Measurements from ENCODE around the gene RGS12.

The RGS12 gene

DNA sequence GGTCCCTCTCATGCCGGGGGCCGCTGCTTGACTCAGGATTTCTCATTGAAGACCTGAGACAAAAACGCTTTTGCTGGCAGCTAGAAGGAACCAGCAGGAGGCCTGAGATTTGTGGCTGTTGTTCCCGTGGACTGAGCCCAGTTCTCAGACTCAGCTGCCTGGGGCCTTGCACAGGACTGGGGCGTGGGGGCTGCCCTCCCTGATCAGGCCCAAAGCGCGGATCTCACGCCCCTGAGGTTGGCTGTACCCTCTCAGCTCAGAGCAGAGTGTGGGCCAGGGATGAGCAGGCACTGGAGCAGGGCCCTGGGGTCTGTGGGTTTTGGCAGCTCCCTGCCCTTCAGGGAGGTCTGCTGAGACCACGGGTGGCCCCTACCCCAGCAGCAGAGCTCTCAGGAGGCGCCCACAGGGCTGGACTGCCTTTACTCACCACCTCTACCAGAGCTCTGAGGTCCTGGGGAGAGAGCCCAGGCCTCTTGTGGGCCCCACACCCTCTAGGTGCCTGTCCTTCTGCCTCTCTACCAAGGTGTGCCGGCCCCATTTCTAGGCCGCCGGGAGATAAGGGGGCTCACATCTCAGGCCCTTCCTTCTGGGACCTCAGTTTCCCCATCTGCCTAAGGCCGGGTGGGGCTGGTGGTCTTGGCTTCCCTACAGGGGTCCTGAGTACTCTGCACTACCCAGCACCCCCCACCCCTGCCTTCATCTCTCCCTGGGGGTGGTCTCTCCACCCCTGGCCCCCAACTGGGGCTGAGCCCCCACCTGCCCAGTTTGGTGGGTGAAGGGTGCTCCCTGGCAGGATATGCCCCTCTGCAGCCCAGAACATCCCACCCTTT lies 38.3 kb upstream of the RGS12 start:
- in situ Hi-C loops (cut with HindIII; ENCODE audit: low sequenced_read_pairs) = no loop called here

DNA sequence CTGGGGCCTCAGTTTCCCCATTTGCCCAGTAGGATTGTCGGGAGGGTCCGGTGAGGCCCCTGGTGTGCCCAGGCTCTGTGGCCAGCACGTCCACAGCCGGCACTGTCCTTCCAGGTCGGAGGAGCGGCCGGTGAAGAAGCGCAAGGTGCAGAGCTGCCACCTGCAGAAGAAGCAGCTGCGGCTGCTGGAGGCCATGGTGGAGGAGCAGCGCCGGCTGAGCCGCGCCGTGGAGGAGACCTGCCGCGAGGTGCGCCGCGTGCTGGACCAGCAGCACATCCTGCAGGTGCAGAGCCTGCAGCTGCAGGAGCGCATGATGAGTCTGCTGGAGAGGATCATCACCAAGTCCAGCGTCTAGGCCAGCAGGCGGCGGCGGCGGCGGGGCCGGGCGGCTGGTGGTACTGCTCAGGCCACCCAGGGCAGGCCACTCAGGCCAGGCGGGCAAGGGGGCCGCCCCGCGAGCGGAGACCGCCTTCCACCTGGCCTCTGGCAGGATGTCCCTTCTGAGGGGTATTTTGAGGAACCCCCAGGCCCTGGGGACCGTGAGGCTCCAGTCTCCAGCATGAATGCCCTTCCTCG lies 37.1 kb upstream of the RGS12 start:
- in situ Hi-C loops (cut with HindIII; ENCODE audit: low sequenced_read_pairs) = no loop called here

DNA sequence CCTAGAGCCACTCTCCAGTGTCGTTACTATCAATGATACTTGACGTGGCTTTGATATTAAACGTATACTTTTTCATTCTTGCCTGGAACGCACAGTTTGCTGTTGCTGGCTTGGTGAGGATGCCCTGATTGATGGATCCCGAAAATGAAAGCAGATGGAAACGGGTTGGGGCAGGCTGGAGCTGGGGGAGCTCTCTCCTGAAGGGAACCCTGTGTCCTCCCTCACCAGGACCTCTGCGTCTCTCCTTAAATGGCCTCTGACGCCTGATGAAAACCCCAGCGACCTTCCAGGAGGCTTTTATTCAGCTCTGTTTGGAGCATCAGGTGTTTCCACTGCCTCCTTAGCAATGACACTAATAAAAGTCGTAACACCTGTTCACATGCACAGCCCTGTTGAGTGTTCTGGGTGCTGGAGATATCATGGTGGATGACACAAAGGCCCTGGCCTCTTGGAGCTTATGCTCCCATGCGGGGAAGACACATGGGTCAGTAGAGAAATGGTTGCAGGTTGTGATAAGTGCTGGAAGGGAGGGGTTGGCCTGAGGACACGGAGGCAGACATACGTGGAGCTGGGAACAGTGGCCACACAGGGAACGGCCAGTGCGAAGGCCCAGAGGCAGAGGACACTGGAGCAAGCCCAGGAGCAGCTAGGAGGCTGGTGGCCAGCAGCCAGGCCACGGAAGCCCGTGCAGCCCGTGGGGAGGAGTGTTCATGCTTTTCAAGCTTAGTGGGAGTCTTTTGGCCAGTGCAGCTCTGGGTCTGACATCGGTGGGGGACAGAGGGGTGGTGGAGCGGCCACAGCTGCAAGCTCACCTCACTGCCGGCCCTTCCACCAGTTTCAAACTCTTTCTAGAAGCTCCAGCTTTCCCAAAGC lies 36.4 kb upstream of the RGS12 start:
- in situ Hi-C loops (cut with HindIII; ENCODE audit: low sequenced_read_pairs) = no loop called here

DNA sequence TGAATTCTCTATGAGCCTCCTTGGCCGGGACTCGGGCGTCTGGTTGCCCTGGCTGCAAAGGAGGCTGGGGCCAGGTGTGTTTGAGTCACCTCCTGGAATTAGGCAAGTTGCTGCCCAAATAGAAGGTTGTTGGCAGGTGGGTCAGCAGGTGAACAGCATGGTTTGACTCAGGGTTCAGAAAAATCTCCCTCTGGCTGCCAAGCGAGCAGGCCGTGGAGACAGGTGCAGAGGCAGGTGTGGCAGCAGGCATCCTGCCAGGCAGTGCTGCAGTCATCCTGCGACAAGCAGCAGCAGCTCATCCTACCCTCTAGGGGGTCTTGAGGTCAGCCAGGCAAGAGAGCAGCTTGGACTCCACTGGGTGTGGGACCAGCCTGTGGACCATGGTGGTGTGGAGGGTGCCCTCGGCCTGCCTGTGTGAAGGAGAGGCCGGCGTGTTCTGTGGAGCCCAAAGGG lies 35.7 kb upstream of the RGS12 start:
- in situ Hi-C loops (cut with HindIII; ENCODE audit: low sequenced_read_pairs) = no loop called here

DNA sequence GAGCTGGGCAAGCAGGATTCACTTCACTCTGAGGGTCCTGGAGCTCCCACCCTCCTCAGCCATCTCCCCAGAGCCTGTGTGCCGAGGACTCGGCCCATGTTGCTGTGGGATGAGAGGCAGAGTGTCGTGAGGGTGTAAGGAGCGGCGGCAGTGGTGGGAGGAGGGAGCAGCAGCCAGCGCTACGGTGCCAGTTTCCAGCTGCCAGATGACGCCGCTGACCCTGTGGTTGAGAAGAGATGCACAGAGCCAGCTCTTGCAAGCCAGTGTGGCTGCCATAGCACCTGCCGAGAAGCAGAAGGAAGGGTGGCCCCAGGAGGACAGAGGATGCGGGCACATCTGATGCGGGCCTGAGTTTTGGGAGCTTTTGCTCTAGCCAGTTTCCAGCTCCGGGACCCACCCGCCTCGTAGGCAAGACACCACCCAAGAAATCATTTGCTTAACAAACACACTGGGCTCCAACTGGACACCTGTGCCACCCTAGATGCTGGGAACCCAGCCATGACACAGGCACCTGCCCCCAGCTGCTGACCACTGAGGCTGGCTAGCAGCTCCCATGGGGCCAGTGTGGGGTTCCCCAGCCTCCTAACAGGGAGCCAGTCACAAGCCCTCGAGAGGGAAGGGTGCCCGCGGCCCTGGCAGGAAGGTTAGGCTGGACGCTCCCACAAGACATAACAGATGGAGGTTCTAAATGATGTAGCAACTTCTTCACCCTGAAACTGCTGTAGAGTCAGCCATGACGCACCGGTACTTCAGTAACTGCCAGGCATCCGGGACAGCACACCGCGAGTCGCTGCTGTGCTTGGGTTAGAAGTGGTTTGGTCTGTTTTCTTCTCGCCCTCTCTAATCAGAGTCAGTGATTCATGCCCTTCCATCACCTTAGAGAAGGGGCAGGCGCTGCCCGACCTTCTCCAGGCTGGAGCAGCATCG lies 35.0 kb upstream of the RGS12 start:
- in situ Hi-C loops (cut with HindIII; ENCODE audit: low sequenced_read_pairs) = no loop called here

DNA sequence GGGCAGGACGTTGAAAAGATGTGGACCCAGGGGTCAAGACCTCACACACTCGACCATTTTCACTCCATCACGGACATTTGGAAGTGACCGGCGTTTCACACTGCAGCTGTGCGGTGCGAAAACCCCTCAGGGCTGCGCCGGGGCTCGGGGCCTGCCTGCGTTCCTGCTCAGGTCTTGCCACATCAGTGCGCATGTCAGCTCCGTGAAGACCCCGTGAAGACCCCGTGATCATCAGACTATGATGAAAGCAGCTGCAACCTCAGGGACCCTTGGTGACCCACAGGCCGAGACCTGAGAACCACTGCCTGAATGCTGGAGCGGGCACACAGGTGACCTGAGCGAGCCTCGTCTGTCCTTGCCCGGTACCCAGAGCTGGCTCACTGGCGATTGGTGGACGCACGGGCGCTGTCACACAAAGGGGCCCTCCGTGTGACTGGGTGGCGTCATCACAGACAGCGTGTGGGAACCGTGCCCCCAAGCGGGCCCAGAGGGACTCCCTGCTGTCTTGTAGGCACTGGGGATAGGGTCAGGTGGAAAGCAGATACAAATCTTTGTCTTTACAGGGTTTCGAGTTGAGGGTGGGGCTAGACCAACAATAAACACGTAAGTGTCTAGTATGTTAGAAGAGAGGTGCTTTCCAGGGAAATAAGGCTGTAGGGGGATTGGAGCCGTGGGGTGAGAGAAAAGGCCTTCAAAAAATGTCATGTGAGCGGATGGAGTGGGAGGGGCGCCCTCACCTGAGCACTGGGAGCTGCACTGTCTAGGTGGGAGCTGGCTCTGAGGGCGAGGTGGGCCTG lies 31.2 kb upstream of the RGS12 start:
- in situ Hi-C loops (cut with HindIII; ENCODE audit: low sequenced_read_pairs) = no loop called here

DNA sequence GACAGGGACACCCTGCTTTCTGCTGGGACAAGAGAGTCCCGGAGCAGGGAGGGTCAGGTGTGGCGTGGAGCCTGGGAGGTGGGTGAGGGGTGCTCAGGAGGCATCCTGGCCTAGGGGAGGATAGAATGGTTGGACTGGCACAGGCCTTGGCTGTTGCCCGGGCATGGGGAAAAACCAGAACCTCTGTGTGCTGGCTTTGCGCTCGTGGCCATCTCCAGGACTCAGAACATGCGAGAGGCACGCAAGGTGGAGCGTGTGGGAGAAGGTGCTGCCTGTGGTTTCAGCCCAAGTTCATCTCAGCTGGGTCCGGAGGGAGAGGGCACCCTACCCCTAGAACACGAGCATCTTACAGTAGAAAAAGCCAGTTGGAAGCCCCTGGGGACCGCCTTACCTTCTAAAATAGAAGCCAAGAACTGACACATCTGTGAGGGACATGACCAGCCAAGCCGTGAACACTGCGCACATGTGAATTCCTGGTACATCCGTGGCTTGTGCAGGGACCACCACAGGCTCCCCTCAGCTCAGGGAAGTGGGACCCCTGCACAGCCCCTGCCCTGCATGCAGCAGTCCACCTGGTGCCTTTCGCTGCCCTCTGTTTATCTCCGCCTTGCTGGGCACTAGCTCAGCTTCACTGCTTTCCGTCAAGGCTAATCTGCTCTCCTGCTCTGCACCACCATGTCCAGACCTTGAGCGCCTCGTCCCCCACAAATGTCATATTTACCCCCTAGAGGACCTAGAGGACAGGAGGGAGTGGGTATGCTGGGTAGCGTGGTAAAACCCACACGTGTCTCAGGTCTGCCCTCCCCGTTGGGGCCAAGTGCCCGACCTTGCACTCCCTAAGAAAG lies 30.4 kb upstream of the RGS12 start:
- in situ Hi-C loops (cut with HindIII; ENCODE audit: low sequenced_read_pairs) = no loop called here

DNA sequence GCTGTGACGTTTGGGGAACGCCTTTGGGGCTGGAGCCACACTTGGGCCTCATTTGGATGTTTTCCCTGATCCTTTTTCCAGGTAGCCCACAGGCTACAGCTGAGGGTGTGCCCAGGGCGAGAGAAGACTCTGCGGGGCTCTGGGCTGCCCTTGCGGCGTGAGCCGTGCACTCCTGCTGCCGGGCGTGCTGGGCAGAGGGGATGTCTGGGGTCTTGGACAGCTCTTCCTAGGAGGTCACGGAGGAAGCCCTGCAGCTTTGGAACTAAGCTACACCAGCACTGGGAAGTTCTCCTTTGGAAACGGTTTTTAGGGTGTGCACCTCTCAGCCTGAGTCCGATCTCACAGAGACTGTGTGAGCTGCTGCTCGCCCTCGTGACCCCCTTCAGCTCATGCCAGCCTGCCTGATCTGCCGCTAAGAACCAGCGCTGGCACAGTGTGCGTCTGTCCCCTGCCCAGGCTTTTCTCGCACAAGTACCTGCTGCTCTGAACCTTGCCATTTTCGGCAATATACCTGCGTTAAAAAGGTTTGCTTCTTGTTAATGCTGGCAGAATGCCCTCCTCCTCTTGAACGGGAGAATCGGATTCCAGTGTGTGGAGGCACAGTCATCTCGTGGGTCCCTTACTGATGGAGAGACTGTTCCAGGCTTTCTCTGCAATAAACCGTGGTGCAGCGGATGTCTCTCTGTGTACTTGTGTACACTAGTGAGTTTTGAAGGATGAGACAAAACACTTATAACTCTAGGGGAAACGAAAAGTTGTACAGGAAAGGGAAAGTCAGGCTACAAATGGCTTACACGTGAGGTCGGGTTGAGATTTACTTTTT lies 29.6 kb upstream of the RGS12 start:
- in situ Hi-C loops (cut with HindIII; ENCODE audit: low sequenced_read_pairs) = no loop called here

DNA sequence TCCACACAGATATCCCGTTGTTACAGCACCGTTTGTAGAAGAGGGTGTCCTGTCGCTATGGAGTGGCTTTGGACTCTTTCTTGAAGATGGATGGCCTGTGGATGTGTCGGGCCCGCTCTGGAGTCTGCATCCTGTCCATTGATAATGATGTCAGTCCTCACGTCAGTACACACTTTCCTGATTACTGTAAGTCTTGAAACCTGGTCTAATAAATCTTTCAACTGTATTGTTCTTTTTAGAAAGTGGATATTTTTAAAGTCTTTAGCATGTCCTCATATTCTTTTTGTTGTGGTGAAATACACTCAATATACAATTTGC lies 29.0 kb upstream of the RGS12 start:
- in situ Hi-C loops (cut with HindIII; ENCODE audit: low sequenced_read_pairs) = no loop called here

DNA sequence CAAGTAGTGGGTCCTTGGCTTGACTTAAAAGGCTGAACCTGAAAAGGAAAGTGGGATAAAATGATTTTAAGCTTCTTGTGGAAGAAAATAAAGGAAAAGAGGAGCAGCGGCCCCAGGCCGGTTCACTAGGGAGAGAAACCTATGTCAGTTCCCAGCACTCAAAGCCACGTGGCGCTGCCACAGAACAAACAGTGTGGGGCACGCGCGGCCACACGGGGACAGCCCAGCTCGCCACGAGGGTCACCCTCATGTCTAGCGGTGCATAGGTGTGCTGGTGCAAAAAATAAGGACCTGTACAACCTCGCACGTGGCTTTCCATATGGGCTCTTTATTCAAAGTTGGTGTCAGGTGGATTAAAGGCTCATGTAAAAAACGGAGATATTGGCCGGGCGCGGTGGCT lies 26.7 kb upstream of the RGS12 start:
- in situ Hi-C loops (cut with HindIII; ENCODE audit: low sequenced_read_pairs) = no loop called here

DNA sequence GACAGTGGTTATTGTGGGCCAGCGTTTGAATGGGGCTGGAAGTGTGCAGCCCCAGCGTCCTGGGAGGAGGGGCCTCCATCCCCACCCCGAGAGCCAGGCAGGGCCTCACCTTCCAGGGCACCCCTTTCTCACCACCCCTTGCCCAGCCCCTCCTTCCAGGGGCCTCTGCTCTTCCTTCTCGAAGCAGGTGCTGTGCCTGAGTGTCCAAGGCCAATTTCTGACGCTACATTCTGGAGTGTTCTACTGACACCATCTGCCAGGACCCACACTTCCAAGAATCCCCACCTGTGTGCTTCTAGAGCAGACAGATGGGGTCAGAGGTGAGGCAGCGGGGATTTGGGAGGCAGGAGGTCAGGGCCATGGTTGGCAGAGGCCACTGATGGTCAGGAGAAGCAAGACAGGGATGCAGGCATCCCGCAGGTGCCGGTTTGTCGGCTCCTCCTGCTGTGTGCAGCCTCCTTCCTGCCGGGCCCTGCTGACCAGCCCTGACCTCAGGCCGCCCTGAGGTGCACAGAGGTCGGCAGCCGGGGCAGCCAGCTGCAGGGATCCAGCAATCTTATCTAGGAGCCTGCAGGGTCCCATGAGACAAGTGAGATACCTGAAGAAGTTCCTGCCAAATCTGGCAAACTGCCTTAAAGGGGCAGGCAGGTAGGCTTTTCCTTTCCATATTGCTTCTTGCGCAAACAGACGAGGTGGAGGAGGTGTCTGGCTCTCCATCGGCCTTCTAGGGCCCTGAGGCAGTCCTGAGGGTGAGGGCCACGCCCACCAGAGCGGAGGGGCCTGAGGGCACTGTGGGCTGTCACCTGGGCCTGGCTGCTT lies 25.0 kb upstream of the RGS12 start:
- in situ Hi-C loops (cut with HindIII; ENCODE audit: low sequenced_read_pairs) = no loop called here

DNA sequence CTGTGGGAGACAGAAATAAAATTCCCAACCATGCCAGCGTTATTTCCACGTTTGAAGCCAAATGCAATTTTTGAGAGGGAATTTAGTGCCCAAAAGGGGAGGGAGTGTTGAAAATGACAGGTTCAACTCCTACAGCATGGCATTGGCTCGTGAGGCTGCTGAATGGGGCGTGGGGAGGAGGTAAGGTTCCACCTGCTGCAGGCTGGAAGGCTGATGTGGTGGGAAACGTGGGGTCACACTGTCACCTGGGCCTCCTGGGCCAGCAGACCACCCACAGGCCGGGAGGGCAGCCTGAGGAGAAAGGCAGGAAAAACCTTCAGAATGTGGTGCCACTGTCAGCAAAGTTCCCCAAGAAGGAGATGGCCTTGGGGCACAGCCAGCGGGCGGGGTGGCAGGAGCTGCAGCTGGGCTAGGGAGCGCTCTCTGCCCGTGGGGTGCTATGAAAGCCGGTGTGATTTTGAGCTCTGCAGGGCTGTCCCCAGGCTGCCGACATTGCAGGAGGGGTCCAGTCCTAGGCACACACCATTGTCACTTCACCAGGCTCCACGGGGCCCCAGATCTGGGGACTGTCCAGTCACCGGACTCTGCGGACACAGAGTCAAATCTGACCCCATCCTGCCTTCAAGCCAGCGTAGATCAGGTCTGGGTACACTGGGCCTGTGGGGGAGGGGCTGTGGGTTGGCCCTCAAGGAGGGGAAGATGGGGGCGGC lies 24.3 kb upstream of the RGS12 start:
- in situ Hi-C loops (cut with HindIII; ENCODE audit: low sequenced_read_pairs) = no loop called here

DNA sequence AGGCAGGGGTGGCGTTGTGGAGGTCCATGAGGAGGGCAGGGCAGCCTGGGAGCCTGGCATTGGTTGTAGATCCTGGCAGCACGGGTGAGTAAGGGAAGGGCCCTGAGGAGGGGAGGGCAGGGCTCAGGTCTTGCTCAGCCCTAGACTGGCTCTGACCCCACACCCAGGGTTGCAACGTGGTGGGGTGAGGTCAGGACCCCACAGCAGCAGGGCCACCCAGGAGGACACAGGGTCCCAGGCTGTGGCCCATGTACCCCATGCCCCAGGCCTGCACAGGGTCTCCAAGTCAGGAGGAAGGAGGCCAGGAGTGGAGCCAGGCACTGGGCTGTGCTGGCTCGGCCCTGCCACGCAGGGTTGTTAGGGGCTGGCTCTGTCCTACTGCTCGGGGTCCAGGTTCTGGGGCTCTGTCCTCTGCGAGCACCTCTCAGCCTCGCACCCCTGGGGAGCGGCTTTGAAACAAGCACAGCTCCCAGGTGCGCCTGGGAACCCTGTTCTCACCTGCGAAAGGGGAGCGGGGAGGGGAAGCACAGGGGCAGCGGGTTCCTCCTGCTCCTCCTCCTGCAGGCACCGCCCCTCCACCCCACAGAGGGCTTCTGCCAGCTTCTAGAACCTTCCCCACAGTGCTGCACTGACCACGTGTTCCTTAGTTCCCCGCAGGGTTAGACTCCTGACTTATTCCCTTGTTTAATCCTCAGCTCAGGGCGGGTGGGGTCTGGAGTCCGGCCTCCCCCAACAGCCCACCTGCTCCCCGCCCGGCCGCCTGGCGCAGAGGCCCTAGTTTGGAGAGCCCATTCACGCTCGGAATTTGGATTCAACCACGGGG lies 23.5 kb upstream of the RGS12 start:
- in situ Hi-C loops (cut with HindIII; ENCODE audit: low sequenced_read_pairs) = no loop called here

DNA sequence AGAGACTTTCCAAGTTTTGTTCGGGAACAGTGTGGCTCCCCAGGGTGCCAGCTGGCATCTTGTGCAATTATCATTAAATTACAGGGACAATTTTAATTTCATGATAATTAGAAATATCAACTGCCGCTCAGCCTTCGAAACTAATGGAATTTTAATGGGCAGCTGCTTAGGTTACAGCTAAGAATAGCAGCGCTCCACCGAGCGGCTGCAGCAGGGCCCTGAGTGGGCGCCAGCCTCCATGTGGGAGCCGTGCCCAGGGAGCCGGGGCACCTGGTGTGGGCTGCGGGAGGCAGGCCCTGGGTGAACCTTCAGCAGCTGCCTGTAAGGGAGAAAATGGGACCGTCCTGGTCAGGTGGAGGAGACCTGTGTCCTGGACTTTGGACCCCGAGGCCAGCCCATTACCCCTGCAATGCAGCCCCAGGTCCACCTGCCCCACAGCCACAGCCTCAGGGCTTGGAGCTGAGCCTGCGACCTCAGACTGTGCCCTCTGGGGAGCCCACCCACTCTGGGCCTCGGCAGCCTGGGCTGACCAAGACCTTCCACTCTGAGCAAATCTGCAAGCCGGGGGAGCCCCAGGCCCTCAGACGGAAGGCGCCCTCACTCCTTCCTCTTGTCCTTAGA lies 22.7 kb upstream of the RGS12 start:
- in situ Hi-C loops (cut with HindIII; ENCODE audit: low sequenced_read_pairs) = no loop called here

DNA sequence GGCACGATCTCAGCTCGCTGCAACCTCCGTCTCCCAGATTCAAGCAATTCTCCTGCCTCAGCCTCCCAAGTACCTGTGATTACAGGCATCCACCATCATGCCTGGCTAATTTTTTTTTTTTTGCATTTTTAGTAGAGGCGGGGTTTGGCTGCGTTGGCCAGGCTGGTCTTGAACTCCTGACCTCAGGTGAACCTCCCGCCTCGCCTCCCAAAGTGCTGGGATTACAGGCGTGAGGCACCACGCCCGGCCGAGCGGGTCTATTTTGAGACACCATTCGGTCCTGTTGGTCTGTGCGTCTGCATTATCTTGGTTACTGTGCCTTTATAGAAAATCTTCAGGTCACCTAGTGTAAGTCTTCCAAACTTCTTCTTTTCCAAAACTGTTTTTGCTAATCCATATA lies 21.7 kb upstream of the RGS12 start:
- in situ Hi-C loops (cut with HindIII; ENCODE audit: low sequenced_read_pairs) = no loop called here

All from endothelial cell of hepatic sinusoid (primary cell).